HG02571 (cell line): ENCODE data around the gene CACNB4.

ENCODE experiments used
- ATAC-seq: cut with Tn5 transposase; IDR thresholded peaks from one replicate; pipeline ENCODE4 v1.9.1; 2021; ENCODE audit warnings: mild to moderate bottlenecking, moderate library complexity; ENCODE audit not compliant: unreplicated experiment

CACNB4 gene

DNA sequence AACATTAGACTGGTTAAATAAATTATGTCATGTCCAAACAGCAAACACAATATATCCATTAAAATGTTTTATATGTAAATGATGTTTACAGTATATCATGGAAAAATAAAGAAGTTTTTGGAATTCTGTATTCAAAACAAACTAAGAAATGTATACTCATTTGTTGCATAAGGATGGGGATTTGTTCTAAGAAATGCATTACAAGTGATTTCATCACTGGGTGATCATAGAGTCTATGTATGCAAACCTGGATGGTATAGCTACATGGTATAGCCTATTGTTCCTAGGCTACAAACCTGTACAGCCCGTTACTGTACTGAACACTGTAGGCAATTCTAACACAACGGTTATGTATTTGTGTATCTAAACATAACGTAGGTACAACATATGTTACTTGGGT lies 305.7 kb downstream of the CACNB4 start:
- no peak for ATAC-seq

DNA sequence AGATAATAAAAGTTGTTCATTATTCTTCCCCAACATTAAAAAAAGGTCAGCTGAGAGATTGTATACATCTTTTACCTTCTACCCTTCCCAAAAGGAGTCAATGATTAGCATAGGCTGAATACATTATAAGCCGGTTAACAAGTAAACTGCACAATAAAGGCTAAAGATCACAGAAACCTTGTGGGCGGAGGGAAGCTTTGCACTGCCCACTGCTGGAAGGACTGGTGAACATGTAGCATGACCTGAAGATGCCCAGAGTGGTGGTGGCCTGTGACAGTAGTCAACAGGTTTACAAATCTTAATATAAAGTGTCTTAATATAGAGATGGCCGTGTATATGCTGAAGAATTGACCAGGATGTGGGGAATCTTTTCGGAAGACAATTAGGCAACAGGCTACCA lies 306.3 kb downstream of the CACNB4 start:
- ATAC-seq = no peak

- no peak for ATAC-seq
These were observed 307.3 kb downstream of the CACNB4 start for GRCh38 chr2:151791545-151791944.

DNA sequence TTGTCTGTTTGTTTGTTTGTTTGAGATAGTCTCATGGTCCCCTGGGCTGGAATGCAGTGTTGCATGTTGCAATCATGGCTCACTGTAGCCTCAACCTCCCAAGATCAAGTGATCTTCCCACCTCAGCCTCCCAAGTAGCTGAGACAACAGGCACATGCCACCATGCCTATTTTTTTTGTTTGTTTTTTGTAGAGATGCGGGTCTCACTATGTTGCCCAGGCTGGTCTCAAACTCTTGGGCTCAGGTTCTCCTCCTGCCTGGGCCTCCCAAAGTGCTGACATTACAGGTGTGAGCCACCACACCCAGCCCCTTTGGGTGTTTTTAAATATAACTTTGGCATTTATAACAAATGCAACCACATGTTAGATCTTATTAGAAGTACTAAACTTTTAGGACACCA lies 308.2 kb downstream of the CACNB4 start:
- no peak for ATAC-seq

- ATAC-seq = no peak
These were observed 309.6 kb downstream of the CACNB4 start for GRCh38 chr2:151789055-151789834.

DNA sequence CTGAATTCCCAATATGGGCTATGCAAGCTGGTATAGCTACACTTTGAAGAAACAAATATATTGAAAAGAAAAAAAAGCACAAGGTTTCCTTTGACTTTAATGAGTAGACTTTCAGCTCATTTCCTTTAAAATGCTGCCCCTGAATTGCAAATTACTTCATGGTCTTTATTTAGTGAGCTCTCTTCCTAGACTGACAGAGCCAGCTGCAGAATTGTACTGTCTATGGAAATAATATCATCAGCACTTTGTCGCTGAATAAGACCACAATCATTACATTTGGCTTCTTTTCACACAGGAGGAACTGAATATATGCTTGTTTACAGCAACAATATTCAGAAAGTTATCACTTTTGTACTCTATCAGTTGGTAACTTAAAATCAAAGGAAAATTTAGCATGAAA lies 312.4 kb downstream of the CACNB4 start:
- ATAC-seq = no peak

- no peak for ATAC-seq
These were observed 312.8 kb downstream of the CACNB4 start for GRCh38 chr2:151786077-151786476.

GRCh38 chr2:151783133-151783520 lies 315.7 kb downstream of the CACNB4 start:
- no peak for ATAC-seq
